Central memory CD8-positive, alpha-beta T cell (primary cell): ENCODE data around the gene ABCC5.
"Not testable (repeated sequence)": the region's sequence is repeated elsewhere in the genome, so short reads cannot be mapped to it uniquely, and the experiment has no call there.

Experiments used
- ATAC-seq: fragments of 150-1000 bp; cut with Tn5 transposase; replicated peaks from 2 replicates; pipeline ENCODE4 v1.10.0; 2022; ENCODE audit warnings: mild to moderate bottlenecking, moderate FRiP score, moderate number of reproducible peaks; ENCODE audit not compliant: poor library complexity, severe bottlenecking; ENCODE audit errors: extremely low read depth
- DNase-seq, 2 donors: peaks; one replicate each; pipeline ENCODE4 v3.0.0; 2021; ENCODE audit warnings: low spot score in 2 of 2
- H3K27ac Mint-ChIP-seq: one replicate; pipeline ENCODE4 v1.8.0; 2022; ENCODE audit warnings: low read depth, mild to moderate bottlenecking, moderate library complexity, mixed read lengths
- H3K27me3 Mint-ChIP-seq: one replicate; pipeline ENCODE4 v1.8.0; 2022; ENCODE audit warnings: mixed read lengths
- H3K36me3 Mint-ChIP-seq: one replicate; pipeline ENCODE4 v1.8.0; 2022; ENCODE audit warnings: mild to moderate bottlenecking, moderate library complexity, mixed read lengths; ENCODE audit not compliant: insufficient read depth
- H3K4me1 Mint-ChIP-seq: one replicate; pipeline ENCODE4 v1.8.0; 2022; ENCODE audit warnings: mixed read lengths
- H3K4me3 Mint-ChIP-seq: one replicate; pipeline ENCODE4 v1.8.0; 2022; ENCODE audit warnings: mild to moderate bottlenecking, moderate library complexity, mixed read lengths
- H3K9me3 Mint-ChIP-seq: one replicate; pipeline ENCODE4 v1.8.0; 2022; ENCODE audit warnings: mixed read lengths

Gene ABCC5

DNA sequence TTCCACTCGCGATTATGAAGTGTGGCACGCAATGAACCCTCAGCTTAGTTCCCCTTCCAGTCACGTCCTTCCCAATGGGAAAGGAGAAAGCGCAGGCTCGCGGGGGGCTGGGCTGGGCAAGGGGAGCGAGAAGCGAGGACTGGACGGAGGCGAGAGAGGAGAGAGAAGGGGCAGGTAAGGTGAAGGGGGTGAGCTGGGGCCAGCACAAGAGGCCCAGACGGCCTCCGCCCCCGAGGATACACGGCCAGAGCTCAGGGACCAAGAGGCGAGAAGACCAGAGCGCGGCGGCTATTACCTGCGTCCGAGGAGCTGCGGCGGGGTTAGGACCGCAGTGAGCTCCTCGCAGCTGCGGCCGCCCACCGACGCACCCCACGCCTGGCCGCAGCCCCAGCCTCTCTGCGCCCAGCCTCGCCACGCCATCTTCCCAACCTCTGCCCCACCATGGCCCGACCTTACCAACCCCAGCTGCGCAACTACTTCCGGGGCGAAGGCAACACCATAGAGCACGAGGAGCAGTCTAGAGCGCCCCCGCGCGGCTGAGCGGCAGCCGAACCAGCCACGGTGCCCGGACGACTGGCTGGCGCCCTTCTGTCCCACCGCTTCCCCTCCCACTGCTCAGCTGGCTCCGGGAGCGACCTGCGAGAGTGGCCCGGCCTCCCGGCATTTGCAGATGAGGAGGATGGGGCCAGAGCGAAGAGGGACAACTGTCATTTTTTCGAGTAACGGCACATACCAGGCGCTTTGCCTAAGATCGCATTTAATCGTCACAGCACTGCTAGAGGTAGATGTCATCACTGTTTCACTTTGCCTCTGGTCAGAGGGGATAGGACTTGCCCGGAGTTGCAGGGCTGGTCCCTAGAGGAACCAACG is 133.0 kb downstream of the ABCC5 start, which contains the start of gene PARL:
TSS of gene PARL (minus strand) at position 454 of the 870 bp plus-strand sequence. CDS start at position 420, 34 bp downstream.
- Mint-ChIP-seq H3K36me3 (peaks cover 5% of the 10 kb centered on the region), H3K4me1 (peaks cover 34% of the 10 kb centered on the region), H3K9me3 (no peaks in the 10 kb centered on the region), H3K4me3 (peak within 1 kb of the TSS; percentile 96), H3K27me3 (no peaks in the 10 kb centered on the region), H3K27ac (peak within 1 kb of the TSS; percentile 94)
- peak; percentile 100 for ATAC-seq
- peak; percentile 90 to 98 for DNase-seq

- peaks cover 7% of the 10 kb centered on the region for H3K36me3 Mint-ChIP-seq
- H3K27ac Mint-ChIP-seq = peak overlapping the region; percentile 94
- H3K9me3 Mint-ChIP-seq = no peaks in the 10 kb centered on the region
- DNase-seq (no peak), ATAC-seq (peak; percentile 1)
- peaks cover 36% of the 10 kb centered on the region for H3K4me1 Mint-ChIP-seq
- peak overlapping the region; percentile 96 for H3K4me3 Mint-ChIP-seq
- no peaks in the 10 kb centered on the region for H3K27me3 Mint-ChIP-seq
Measured at GRCh38 chr3:183884097-183884426, 133.6 kb downstream of the ABCC5 start.

DNA sequence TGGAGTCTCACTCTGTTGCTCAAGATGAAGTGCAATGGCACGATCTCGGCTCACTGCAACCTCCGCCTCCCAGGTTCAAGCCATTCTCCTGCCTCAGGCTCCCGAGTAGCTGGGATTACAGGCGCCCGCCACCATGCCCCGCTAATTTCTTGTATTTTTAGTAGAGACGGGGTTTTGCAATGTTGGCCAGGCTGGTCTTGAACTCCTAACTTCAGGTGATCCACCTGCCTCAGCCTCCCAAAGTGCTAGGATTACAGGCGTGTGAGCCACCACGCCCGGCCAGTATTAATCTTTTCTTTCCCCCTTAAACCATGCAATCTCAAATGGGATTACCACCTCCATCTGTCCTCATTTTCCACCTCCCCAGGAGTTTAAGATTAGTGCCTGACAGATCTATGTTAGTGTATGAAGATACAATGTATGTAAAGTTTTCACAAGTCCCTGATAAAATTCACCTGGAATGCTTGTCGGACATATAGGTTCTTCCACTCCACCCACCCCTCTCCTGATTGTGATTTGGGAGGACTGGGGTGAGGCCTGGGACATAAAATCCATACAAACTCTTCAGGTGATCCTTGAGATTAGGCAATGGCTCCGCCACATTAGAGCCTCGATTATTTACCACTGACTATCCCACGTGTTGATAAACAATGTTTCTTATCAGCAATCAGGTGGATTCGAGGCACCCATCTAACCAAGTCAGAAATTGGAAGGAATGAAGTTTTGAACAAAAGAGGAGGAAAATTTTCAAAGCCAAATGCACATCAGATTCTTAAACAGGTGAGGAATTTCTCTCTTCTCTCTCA is 134.2 kb downstream of the ABCC5 start:
- Mint-ChIP-seq H3K27me3 (no peaks in the 10 kb centered on the region), H3K4me3 (peak overlapping the region; percentile 96), H3K27ac (peak overlapping the region; percentile 94), H3K36me3 (peaks cover 10% of the 10 kb centered on the region), H3K9me3 (no peaks in the 10 kb centered on the region), H3K4me1 (peaks cover 40% of the 10 kb centered on the region)
- no peak for ATAC-seq
- no peak for DNase-seq

- Mint-ChIP-seq H3K4me3 (no peak overlapping the region), H3K9me3 (no peaks in the 10 kb centered on the region), H3K27ac (no peak overlapping the region), H3K36me3 (peaks cover 19% of the 10 kb centered on the region), H3K27me3 (no peaks in the 10 kb centered on the region), H3K4me1 (peaks cover 34% of the 10 kb centered on the region)
- DNase-seq (no peak), ATAC-seq (no peak)
Measured at GRCh38 chr3:183880121-183880520, 137.6 kb downstream of the ABCC5 start.

- H3K4me3 Mint-ChIP-seq = no peak overlapping the region
- no peaks in the 10 kb centered on the region for H3K9me3 Mint-ChIP-seq
- peaks cover 25% of the 10 kb centered on the region for H3K4me1 Mint-ChIP-seq
- ATAC-seq = no peak
- no peaks in the 10 kb centered on the region for H3K27me3 Mint-ChIP-seq
- no peak for DNase-seq
- H3K36me3 Mint-ChIP-seq = peaks cover 17% of the 10 kb centered on the region
- H3K27ac Mint-ChIP-seq = no peak overlapping the region
Measured at GRCh38 chr3:183879243-183879642, 138.4 kb downstream of the ABCC5 start.

GRCh38 chr3:183878071-183878470 is 139.6 kb downstream of the ABCC5 start:
- Mint-ChIP-seq H3K4me1 (peaks cover 15% of the 10 kb centered on the region), H3K27ac (no peak overlapping the region), H3K9me3 (no peaks in the 10 kb centered on the region), H3K4me3 (no peak overlapping the region), H3K27me3 (no peaks in the 10 kb centered on the region), H3K36me3 (peaks cover 19% of the 10 kb centered on the region)
- DNase-seq (no peak), ATAC-seq (peak; percentile 43)

- H3K4me1 Mint-ChIP-seq = peaks cover 17% of the 10 kb centered on the region
- ATAC-seq, H3K9me3 Mint-ChIP-seq, H3K27me3 Mint-ChIP-seq, DNase-seq, H3K4me3 Mint-ChIP-seq: not testable (repeated sequence)
- H3K27ac Mint-ChIP-seq = peak overlapping the region; percentile 47
- H3K36me3 Mint-ChIP-seq = peaks cover 19% of the 10 kb centered on the region
Measured at GRCh38 chr3:183877227-183877626, 140.5 kb downstream of the ABCC5 start.

DNA sequence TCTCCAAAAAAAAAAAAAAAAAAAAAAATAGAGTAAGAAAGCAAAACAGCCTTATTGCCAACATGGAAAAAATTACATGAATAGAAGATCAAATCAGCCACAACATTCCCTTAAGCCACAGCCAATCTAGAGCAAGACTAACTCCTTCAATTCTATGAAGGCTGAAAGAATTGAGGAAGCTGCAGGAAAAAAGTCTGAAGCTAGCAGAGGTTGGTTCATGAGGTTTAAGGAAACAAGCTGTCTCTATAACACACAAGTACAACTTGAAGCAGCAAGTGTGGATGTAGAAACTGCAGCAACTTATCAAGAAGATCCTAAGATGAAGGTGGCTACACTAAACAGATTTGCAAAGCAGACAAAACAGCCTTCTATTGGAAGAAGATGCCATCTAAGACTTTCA is 142.3 kb downstream of the ABCC5 start:
- Mint-ChIP-seq H3K9me3 (no peaks in the 10 kb centered on the region), H3K4me1 (peaks cover 31% of the 10 kb centered on the region), H3K27ac (no peak overlapping the region), H3K36me3 (peaks cover 19% of the 10 kb centered on the region), H3K27me3 (no peaks in the 10 kb centered on the region), H3K4me3 (no peak overlapping the region)
- DNase-seq (no peak), ATAC-seq (no peak)

DNA sequence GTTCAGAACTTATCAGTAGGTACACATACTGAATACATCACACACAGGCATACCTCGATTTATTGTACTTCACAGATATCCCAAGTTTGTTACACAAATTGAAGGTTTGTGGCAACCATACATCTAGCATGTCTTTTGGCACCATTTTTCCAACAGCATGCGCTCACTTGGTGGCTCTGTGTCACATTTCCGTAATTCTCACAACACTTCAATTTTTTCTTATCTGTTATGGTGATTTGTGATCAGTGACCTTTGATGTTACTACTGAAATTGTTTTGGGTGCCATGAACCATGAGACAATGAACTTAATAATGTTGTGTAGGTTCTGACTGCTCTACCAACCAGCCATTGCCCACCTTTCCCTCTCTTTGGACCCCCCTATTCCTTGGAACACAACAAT is 143.8 kb downstream of the ABCC5 start:
- Mint-ChIP-seq H3K27me3 (no peaks in the 10 kb centered on the region), H3K4me3 (no peak overlapping the region), H3K27ac (no peak overlapping the region), H3K9me3 (no peaks in the 10 kb centered on the region), H3K4me1 (peaks cover 33% of the 10 kb centered on the region), H3K36me3 (peaks cover 16% of the 10 kb centered on the region)
- ATAC-seq (no peak), DNase-seq (no peak)

DNA sequence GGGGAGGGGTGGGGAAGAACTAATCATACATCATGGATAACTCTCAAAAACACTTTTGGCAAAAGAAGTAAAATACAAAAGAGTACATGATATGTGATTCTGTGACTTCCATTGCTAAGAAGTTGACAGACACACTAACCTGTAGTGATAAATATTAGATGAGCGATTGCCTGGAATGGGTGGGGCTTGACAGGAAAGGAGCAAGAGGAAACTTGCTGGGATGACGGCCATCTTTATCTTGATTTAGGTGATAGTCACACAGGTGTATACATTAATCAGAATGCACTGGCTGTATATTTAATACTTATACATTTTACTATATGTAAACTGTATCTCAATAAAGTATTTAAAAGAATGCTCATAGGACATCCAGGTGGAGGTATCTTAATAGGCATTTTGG is 146.1 kb downstream of the ABCC5 start:
- H3K4me3 Mint-ChIP-seq = no peak overlapping the region
- H3K27me3 Mint-ChIP-seq = no peaks in the 10 kb centered on the region
- ATAC-seq (no peak), DNase-seq (no peak)
- H3K36me3 Mint-ChIP-seq = peaks cover 16% of the 10 kb centered on the region
- no peak overlapping the region for H3K27ac Mint-ChIP-seq
- H3K4me1 Mint-ChIP-seq = peaks cover 35% of the 10 kb centered on the region
- no peaks in the 10 kb centered on the region for H3K9me3 Mint-ChIP-seq

GRCh38 chr3:183870563-183870962 is 147.1 kb downstream of the ABCC5 start:
- DNase-seq (no peak), ATAC-seq (no peak)
- Mint-ChIP-seq H3K27me3 (no peaks in the 10 kb centered on the region), H3K27ac (peak overlapping the region; percentile 6), H3K4me1 (peaks cover 35% of the 10 kb centered on the region), H3K9me3 (no peaks in the 10 kb centered on the region), H3K4me3 (no peak overlapping the region), H3K36me3 (peaks cover 23% of the 10 kb centered on the region)
